ENCODE results near the gene SUPT20HL2.

- TF ChIP-seq POLR2A (IDR thresholded peaks at IDR 0.05; ENCODE audit: low read depth, low read length) (no peak), POLR2AphosphoS5 (IDR thresholded peaks at IDR 0.05; ENCODE audit: low read depth, low read length) (no peak), SPI1 (IDR thresholded peaks at IDR 0.05; ENCODE audit: low read depth, low read length) (no peak), TAF1 (IDR thresholded peaks at IDR 0.05; ENCODE audit: low read depth, low read length) (no peak), POU2F2 (IDR thresholded peaks at IDR 0.05; ENCODE audit: low read depth, low read length) (no peak), PAX5 (IDR thresholded peaks at IDR 0.05; ENCODE audit: insufficient read depth, low read length, severe bottlenecking) (no peak)
Observed at GRCh38 chrX:24301060-24301459, 12.8 kb downstream of the SUPT20HL2 start.

Measured in GM12891 (cell line).